Measurements from ENCODE around the gene FAM107B. TPM values are rescaled to one million over a fixed set of nuclear protein-coding genes. Genes with fewer than 3 reads are reported as not detected.

Gene FAM107B
- total RNA-seq, 1 experiment from 2014 or later, result 41.6 TPM

DNA sequence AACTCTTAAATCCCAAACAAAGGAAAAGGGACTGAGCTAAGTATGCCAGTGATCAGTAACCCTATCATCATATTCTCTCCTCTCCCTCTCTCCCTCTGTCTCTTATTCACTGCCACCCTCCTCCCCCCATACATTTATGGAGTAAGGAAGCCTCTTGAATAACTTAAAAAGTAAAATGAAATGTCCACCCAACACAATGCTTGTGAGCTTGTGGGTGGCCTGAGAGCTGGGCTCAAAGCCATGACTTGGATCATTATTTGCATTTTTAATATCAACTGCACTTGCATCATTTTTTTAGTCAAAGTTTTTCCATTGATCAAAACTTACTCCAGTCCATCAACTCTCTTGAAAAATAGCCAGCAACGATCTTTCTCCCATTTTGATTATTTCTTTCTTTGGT lies 46.8 kb downstream of the FAM107B start:
- Histone ChIP-seq H3K4me3 (replicated peaks in 1 of 2; ENCODE audit: low read depth in 1 of 2, low read length in 2 of 2) (no peak overlapping the region), H3K4me2 (ENCODE audit: low read length) (no peak overlapping the region), H3K79me2 (ENCODE audit: insufficient read depth, low read length) (no peaks in the 10 kb centered on the region), H4K20me1 (ENCODE audit: insufficient read depth) (no peaks in the 10 kb centered on the region), H3K9ac (ENCODE audit: low read length) (no peak overlapping the region), H3K4me1 (ENCODE audit: control insufficient read depth in 1 of 2, insufficient read depth in 2 of 2, low read length in 2 of 2) (no peaks in the 10 kb centered on the region), H3K36me3 (ENCODE audit: control insufficient read depth in 1 of 2, insufficient read depth in 2 of 2, low read length in 2 of 2) (no peaks in the 10 kb centered on the region), H3K27ac (ENCODE audit: low read depth, low read length) (no peak overlapping the region), H3K27me3 (ENCODE audit: insufficient read depth, low read length) (peaks cover 15% of the 10 kb centered on the region; the same call in 1 of the 2 replicates), H3K9me2 (ENCODE audit: insufficient read depth) (no peaks in the 10 kb centered on the region), H3K9me3 (ENCODE audit: control insufficient read depth in 1 of 2, insufficient read depth in 1 of 2, low read depth in 1 of 2, low read length in 2 of 2) (peaks cover 0 to 4% of the 10 kb centered on the region in 2 experiments; a peak in 1 of 4 replicates), H2AFZ (ENCODE audit: low read depth, low read length, poor library complexity, severe bottlenecking) (no peak overlapping the region)
- no TSS peak for BruUV-seq (replicated peaks)
- ChIA-PET RAD21 (ENCODE audit: low non-redundant PET in 1 of 2, low total read pairs in 2 of 2, uncharacterized antibody in 2 of 2, unreplicated experiment in 2 of 2) (no interaction called here), CTCF (no interaction called here), POLR2A (no interaction called here)
- DNase-seq (ENCODE audit: low read depth, low spot score) (no peak), ATAC-seq (no peak)
- intact Hi-C loops (cut with micrococcal nuclease), result no loop called here
- TF ChIP-seq, protein P1, sequence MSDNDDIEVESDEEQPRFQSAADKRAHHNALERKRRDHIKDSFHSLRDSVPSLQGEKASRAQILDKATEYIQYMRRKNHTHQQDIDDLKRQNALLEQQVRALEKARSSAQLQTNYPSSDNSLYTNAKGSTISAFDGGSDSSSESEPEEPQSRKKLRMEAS (IDR thresholded peaks at IDR 0.05), result no peak
- TF ChIP-seq EGR1 (IDR thresholded peaks at IDR 0.05; ENCODE audit: low read depth) (no peak), ZNF274 (IDR thresholded peaks at IDR 0.05; ENCODE audit: low read depth, low read length) (no peak), FOSL1 (IDR thresholded peaks at IDR 0.05; ENCODE audit: low read depth) (no peak), POLR2AphosphoS5 (IDR thresholded peaks at IDR 0.05; ENCODE audit: low read depth, low read length) (no peak), SIN3A (IDR thresholded peaks at IDR 0.05; ENCODE audit: low read depth) (no peak), TCF7L2 (IDR thresholded peaks at IDR 0.05; ENCODE audit: borderline replicate concordance, extremely low read depth, insufficient read depth, insufficient read length) (no peak), EZH2 (IDR thresholded peaks at IDR 0.05) (no peak), ELF1 (IDR thresholded peaks at IDR 0.05; ENCODE audit: borderline replicate concordance, low read depth) (no peak)
- TF ChIP-seq, protein P2, sequence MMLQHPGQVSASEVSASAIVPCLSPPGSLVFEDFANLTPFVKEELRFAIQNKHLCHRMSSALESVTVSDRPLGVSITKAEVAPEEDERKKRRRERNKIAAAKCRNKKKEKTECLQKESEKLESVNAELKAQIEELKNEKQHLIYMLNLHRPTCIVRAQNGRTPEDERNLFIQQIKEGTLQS (IDR thresholded peaks at IDR 0.05), result no peak
- TF ChIP-seq, protein P3, sequence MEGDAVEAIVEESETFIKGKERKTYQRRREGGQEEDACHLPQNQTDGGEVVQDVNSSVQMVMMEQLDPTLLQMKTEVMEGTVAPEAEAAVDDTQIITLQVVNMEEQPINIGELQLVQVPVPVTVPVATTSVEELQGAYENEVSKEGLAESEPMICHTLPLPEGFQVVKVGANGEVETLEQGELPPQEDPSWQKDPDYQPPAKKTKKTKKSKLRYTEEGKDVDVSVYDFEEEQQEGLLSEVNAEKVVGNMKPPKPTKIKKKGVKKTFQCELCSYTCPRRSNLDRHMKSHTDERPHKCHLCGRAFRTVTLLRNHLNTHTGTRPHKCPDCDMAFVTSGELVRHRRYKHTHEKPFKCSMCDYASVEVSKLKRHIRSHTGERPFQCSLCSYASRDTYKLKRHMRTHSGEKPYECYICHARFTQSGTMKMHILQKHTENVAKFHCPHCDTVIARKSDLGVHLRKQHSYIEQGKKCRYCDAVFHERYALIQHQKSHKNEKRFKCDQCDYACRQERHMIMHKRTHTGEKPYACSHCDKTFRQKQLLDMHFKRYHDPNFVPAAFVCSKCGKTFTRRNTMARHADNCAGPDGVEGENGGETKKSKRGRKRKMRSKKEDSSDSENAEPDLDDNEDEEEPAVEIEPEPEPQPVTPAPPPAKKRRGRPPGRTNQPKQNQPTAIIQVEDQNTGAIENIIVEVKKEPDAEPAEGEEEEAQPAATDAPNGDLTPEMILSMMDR (IDR thresholded peaks at IDR 0.05 in 2 of 3, conservative IDR thresholded peaks at IDR 0.05 in 1 of 3; ENCODE audit: borderline replicate concordance in 1 of 3, insufficient read depth in 1 of 3, low read depth in 2 of 3, low read length in 2 of 3), result no peak
